Fibroblast of lung (primary cell): ENCODE results near the gene VWF. TPM values are rescaled to one million over a fixed set of nuclear protein-coding genes. Genes with fewer than 3 reads are reported as not detected.

Source experiments
- DNase-seq, 2 donors: peaks; one replicate each; pipeline versions ENCODE4 v3.0.0 to v3.0.0-alpha.2; 2010; ENCODE audit warnings: low read depth in 2 of 2
- H2AFZ ChIP-seq: 2 replicates; pipeline ENCODE4 v1.5.1; 2012; ENCODE audit warnings: low read length, control low read depth, inconsistent platforms
- H3K27ac ChIP-seq: 2 replicates; pipeline ENCODE4 v1.5.1; 2011; ENCODE audit warnings: low read length, control low read depth; ENCODE audit not compliant: insufficient read depth
- H3K27me3 ChIP-seq: 2 replicates; pipeline ENCODE4 v1.5.1; 2011; ENCODE audit warnings: mild to moderate bottlenecking, low read length; ENCODE audit not compliant: control insufficient read depth, insufficient read depth
- H3K36me3 ChIP-seq: 2 replicates; pipeline ENCODE4 v1.5.1; 2011; ENCODE audit warnings: low read length; ENCODE audit not compliant: control insufficient read depth, insufficient read depth
- H3K4me1 ChIP-seq: 2 replicates; pipeline ENCODE4 v1.5.1; 2011; ENCODE audit warnings: low read length; ENCODE audit not compliant: control insufficient read depth, insufficient read depth; ENCODE audit errors: extremely low read depth
- H3K4me2 ChIP-seq: 2 replicates; pipeline ENCODE4 v1.5.1; 2011; ENCODE audit warnings: low read length, control low read depth; ENCODE audit not compliant: insufficient read depth; ENCODE audit errors: extremely low read depth
- H3K4me3 ChIP-seq, 4 experiments: fragments of 200-600 bp in 1 of 4; sonication (generic) in 1 of 4; replicated peaks in 1 of 4; 2 replicates each; pipeline ENCODE4 v1.5.1; 2011 to 2016; ENCODE audit warnings: low read length in 4 of 4, low read depth in 3 of 4, mild to moderate bottlenecking in 3 of 4, control low read depth in 2 of 4, inconsistent platforms in 1 of 4, mixed read lengths in 1 of 4; ENCODE audit not compliant: insufficient read depth in 1 of 4; ENCODE audit errors: control extremely low read depth in 1 of 4
- H3K79me2 ChIP-seq: 2 replicates; pipeline ENCODE4 v1.5.1; 2012; ENCODE audit warnings: mild to moderate bottlenecking, low read length, inconsistent platforms; ENCODE audit not compliant: control insufficient read depth, insufficient read depth
- H3K9ac ChIP-seq: 2 replicates; pipeline ENCODE4 v1.5.1; 2011; ENCODE audit warnings: mild to moderate bottlenecking, low read length, control low read depth; ENCODE audit not compliant: insufficient read depth
- H3K9me3 ChIP-seq: 2 replicates; pipeline ENCODE4 v1.5.1; 2012; ENCODE audit warnings: low read depth, low read length; ENCODE audit not compliant: control insufficient read depth, insufficient read depth
- H4K20me1 ChIP-seq: 2 replicates; pipeline ENCODE4 v1.5.1; 2011; ENCODE audit warnings: low read length; ENCODE audit not compliant: control insufficient read depth, insufficient read depth; ENCODE audit errors: extremely low read depth
- CTCF ChIP-seq, 2 donors: IDR thresholded peaks in 1 of 2; conservative IDR thresholded peaks in 1 of 2; 1 replicate in 1 of 2; 2 replicates in 1 of 2; pipeline ENCODE4 v1.5.1; 2011 to 2012; ENCODE audit warnings: low read length in 2 of 2, control low read depth in 1 of 2, inconsistent platforms in 1 of 2, low read depth in 1 of 2, mild to moderate bottlenecking in 1 of 2
- EZH2 ChIP-seq: IDR thresholded peaks from 2 replicates; pipeline ENCODE4 v1.5.1; 2012; ENCODE audit warnings: low read length, control low read depth, mild to moderate bottlenecking; ENCODE audit errors: missing control alignments
- polyA plus RNA-seq, 2 donors: library from polyadenylated mRNA; depleted of rRNA in 1 of 2; stranded (reverse) in 1 of 2; unstranded in 1 of 2; fragments of >200 nt; gene quantifications; 2 replicates each; pipeline ENCODE4 v1.2.1, GENCODE V29; 2011 to 2012; ENCODE audit warnings: missing spikeins in 1 of 2
- total RNA-seq: library from RNA; depleted of rRNA; stranded (reverse); fragments of >200 nt; gene quantifications from 2 replicates; pipeline ENCODE4 v1.2.1, GENCODE V29; 2014

VWF gene
- total and polyA plus RNA-seq, 2 donors (not counting 1 experiment from before 2014, with no cell fraction given), result 0.15 to 1.7 TPM

DNA sequence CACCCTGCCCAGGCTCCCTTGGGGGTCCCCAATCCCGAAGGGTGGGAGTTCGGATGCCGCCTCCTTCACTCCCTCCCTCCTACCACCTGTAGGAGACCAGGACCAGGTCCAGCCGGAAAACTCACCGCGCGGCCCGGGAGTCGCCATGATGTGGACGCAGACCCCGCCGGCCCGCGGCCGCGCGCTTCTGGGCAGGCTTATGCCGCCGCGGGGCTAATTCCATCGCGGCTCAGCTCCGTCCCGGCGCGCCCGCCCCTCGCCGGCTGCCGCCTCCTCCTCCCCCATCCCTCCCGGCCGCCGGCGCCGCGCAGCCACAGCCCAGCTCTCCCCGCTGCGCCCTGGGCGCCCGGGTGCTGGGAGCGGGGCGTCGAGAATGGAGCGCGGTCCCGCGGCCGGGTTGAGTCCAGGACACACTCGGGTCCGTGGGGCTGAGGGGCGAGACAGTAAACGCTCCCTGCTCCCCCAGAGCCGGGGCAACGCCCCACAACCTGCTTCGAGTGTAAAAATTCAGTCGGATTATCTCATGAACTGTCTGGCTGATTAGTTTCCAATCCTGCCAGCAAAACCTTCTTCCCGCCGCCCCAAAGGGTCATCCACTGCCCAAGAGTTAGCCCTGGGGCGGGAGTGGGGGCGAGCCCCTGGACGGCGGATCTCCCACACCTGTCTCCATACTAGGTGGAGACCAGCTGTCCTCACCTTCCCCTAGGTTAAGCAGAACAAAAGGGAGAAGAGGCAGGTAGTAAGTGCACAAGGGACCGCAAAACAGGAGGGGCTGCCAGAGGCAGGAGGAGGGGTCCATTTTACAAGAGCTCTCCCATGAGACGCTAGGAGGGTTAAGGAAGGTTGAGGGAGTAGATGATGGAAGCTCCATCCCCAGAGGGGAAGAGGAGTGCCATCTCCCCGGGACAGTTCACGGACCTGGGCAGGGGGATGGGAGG lies 179.1 kb downstream of the VWF start, which contains the start of gene ANO2:
Gene ANO2 (minus strand): TSS at position 189 of the 938 bp plus-strand sequence. CDS start 42 bp downstream, at position 147.
- no peak within 1 kb of the TSS for H3K27ac ChIP-seq
- peaks cover 45% of the 10 kb centered on the region for H3K27me3 ChIP-seq
- H3K4me3 ChIP-seq, result peak within 1 kb of the TSS; percentile 11 to 54 (median 34)
- peak within 1 kb of the TSS; percentile 64 for H3K4me2 ChIP-seq
- DNase-seq, result peak in 1 of 2 donors; percentile 21
- peak; percentile 72 for TF ChIP-seq EZH2
- no peak for TF ChIP-seq CTCF (conservative IDR thresholded peaks at IDR 0.05 in 1 of 2, IDR thresholded peaks at IDR 0.05 in 1 of 2; ENCODE audit: low read depth in 1 of 2, low read length in 2 of 2)
- H3K79me2 ChIP-seq, result no peaks in the 10 kb centered on the region
- no peak within 1 kb of the TSS for H2AFZ ChIP-seq
- no peaks in the 10 kb centered on the region for H4K20me1 ChIP-seq
- no peak within 1 kb of the TSS for H3K9ac ChIP-seq
- H3K9me3 ChIP-seq, result no peaks in the 10 kb centered on the region
- no peaks in the 10 kb centered on the region for H3K36me3 ChIP-seq
- no peaks in the 10 kb centered on the region for H3K4me1 ChIP-seq

DNA sequence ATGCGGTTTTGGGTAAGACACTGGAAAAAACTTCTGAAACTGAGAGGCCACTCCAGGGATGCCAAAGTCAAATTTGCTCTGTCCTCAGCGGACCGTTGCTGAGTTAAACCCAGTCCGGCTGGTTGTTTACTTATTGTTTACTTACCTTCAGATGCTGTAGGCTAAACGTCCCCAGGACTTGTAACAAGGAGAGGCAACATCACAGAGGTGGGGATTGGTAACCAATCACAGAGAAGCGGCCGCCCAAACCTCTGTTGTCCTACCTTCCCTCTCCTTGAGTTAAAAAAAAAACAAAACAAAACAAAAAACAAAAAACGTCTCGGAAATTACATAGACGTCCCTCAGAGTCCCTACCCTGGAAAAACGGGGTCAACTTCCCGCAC lies 179.8 kb downstream of the VWF start:
- peak overlapping the region; percentile 51 for H3K4me2 ChIP-seq
- H3K79me2 ChIP-seq, result no peaks in the 10 kb centered on the region
- H3K9ac ChIP-seq, result no peak overlapping the region
- no peaks in the 10 kb centered on the region for H3K9me3 ChIP-seq
- DNase-seq, result no peak
- H3K27ac ChIP-seq, result no peak overlapping the region
- H4K20me1 ChIP-seq, result no peaks in the 10 kb centered on the region
- peak overlapping the region in 3 of 4 experiments; percentile 29 to 54 (median 40) for H3K4me3 ChIP-seq
- no peaks in the 10 kb centered on the region for H3K4me1 ChIP-seq
- H3K36me3 ChIP-seq, result no peaks in the 10 kb centered on the region
- no peak overlapping the region for H2AFZ ChIP-seq
- no peak for TF ChIP-seq EZH2
- no peak for TF ChIP-seq CTCF (conservative IDR thresholded peaks at IDR 0.05 in 1 of 2, IDR thresholded peaks at IDR 0.05 in 1 of 2; ENCODE audit: low read depth in 1 of 2, low read length in 2 of 2)
- H3K27me3 ChIP-seq, result peaks cover 45% of the 10 kb centered on the region

GRCh38 chr12:5944053-5944452 lies 180.4 kb downstream of the VWF start:
- Histone ChIP-seq H3K36me3 (no peaks in the 10 kb centered on the region), H3K79me2 (no peaks in the 10 kb centered on the region), H3K4me2 (no peak overlapping the region), H3K27me3 (peaks cover 42% of the 10 kb centered on the region), H3K27ac (no peak overlapping the region), H3K4me3 (no peak overlapping the region), H2AFZ (no peak overlapping the region), H3K9ac (no peak overlapping the region), H4K20me1 (no peaks in the 10 kb centered on the region), H3K9me3 (no peaks in the 10 kb centered on the region), H3K4me1 (no peaks in the 10 kb centered on the region)
- DNase-seq, result no peak
- TF ChIP-seq EZH2 (no peak), CTCF (conservative IDR thresholded peaks at IDR 0.05 in 1 of 2, IDR thresholded peaks at IDR 0.05 in 1 of 2; ENCODE audit: low read depth in 1 of 2, low read length in 2 of 2) (no peak)
